Activated CD4-positive, alpha-beta T cell treated with anti-CD3 and anti-CD28 coated beads for 1 hour (primary cell): Measurements from ENCODE around the gene FANCG.

Experiments used
- DNase-seq: peaks from one replicate; pipeline ENCODE4 v3.0.0-alpha.2; 2020

The FANCG gene

GRCh38 chr9:35079426-35080341 is at the start of gene FANCG:
FANCG (minus strand) TSS chr9:35079942; CDS start chr9:35079524, 418 bp downstream.
- DNase-seq: peak; percentile 70

GRCh38 chr9:35116898-35117551 is 37.3 kb upstream of the FANCG start:
- peak; percentile 76 for DNase-seq

- DNase-seq: no peak
These were observed 36.8 kb upstream of the FANCG start for GRCh38 chr9:35116539-35116897.

GRCh38 chr9:35115680-35116538 is 36.2 kb upstream of the FANCG start, which contains the start of gene ATOSB:
ATOSB (minus strand) TSS chr9:35115862; CDS start chr9:35108274, 7,588 bp downstream.
- DNase-seq: peak; percentile 83

GRCh38 chr9:35114840-35115628 is 35.3 kb upstream of the FANCG start:
- no peak for DNase-seq

GRCh38 chr9:35114113-35114839 is 34.5 kb upstream of the FANCG start:
- DNase-seq: peak; percentile 41

GRCh38 chr9:35112257-35113020 is 32.7 kb upstream of the FANCG start:
- DNase-seq: no peak

GRCh38 chr9:35111001-35111933 is 31.5 kb upstream of the FANCG start:
- DNase-seq: peak; percentile 93

GRCh38 chr9:35110327-35110761 is 30.6 kb upstream of the FANCG start:
- DNase-seq: no peak

- no peak for DNase-seq
These were observed 29.3 kb upstream of the FANCG start for GRCh38 chr9:35108946-35109575.

GRCh38 chr9:35108461-35108860 is 28.7 kb upstream of the FANCG start:
- no peak for DNase-seq

GRCh38 chr9:35107297-35108290 is 27.9 kb upstream of the FANCG start:
- DNase-seq: no peak

- no peak for DNase-seq
These were observed 26.6 kb upstream of the FANCG start for GRCh38 chr9:35106343-35106730.

GRCh38 chr9:35105571-35106342 is 26.0 kb upstream of the FANCG start:
- DNase-seq: no peak

- DNase-seq: no peak
These were observed 25.4 kb upstream of the FANCG start for GRCh38 chr9:35105126-35105525.

- no peak for DNase-seq
These were observed 24.8 kb upstream of the FANCG start for GRCh38 chr9:35104586-35104985.

GRCh38 chr9:35103660-35104191 is 24.0 kb upstream of the FANCG start:
- DNase-seq: no peak
